HG03159 (cell line): Measurements from ENCODE around the gene SLC15A1.
A peak's percentile ranks its signal among the peaks of the same experiment; 100 is the strongest.

Experiments used
- ATAC-seq: cut with Tn5 transposase; IDR thresholded peaks from one replicate; pipeline ENCODE4 v1.9.1; 2021; ENCODE audit warnings: mild to moderate bottlenecking, moderate library complexity; ENCODE audit not compliant: unreplicated experiment

The SLC15A1 gene

GRCh38 chr13:98781470-98781869 lies 29.0 kb upstream of the SLC15A1 start:
- no peak for ATAC-seq

GRCh38 chr13:98781045-98781444 lies 28.6 kb upstream of the SLC15A1 start:
- no peak for ATAC-seq

GRCh38 chr13:98780451-98780850 lies 28.0 kb upstream of the SLC15A1 start:
- ATAC-seq, result no peak

- ATAC-seq, result no peak
Observed at GRCh38 chr13:98779695-98780094, 27.2 kb upstream of the SLC15A1 start.

GRCh38 chr13:98778749-98779148 lies 26.3 kb upstream of the SLC15A1 start:
- ATAC-seq, result no peak

GRCh38 chr13:98776644-98777043 lies 24.2 kb upstream of the SLC15A1 start:
- ATAC-seq, result no peak

- ATAC-seq, result no peak
Observed at GRCh38 chr13:98775844-98776598, 23.5 kb upstream of the SLC15A1 start.

- no peak for ATAC-seq
Observed at GRCh38 chr13:98775386-98775785, 22.9 kb upstream of the SLC15A1 start.

GRCh38 chr13:98774776-98775175 lies 22.3 kb upstream of the SLC15A1 start:
- no peak for ATAC-seq

- ATAC-seq, result no peak
Observed at GRCh38 chr13:98773921-98774320, 21.4 kb upstream of the SLC15A1 start.

GRCh38 chr13:98772794-98773452 lies 20.5 kb upstream of the SLC15A1 start:
- no peak for ATAC-seq

- ATAC-seq, result no peak
Observed at GRCh38 chr13:98771838-98772611, 19.6 kb upstream of the SLC15A1 start.

- no peak for ATAC-seq
Observed at GRCh38 chr13:98769736-98770135, 17.3 kb upstream of the SLC15A1 start.

GRCh38 chr13:98768522-98768921 lies 16.1 kb upstream of the SLC15A1 start:
- no peak for ATAC-seq

- ATAC-seq, result no peak
Observed at GRCh38 chr13:98766697-98767096, 14.2 kb upstream of the SLC15A1 start.

- no peak for ATAC-seq
Observed at GRCh38 chr13:98765996-98766519, 13.6 kb upstream of the SLC15A1 start.

GRCh38 chr13:98761986-98762616 lies 9.6 kb upstream of the SLC15A1 start:
- peak; percentile 15 for ATAC-seq

GRCh38 chr13:98761126-98761985 lies 8.9 kb upstream of the SLC15A1 start:
- ATAC-seq, result peak; percentile 65

GRCh38 chr13:98755729-98756128 lies 3.3 kb upstream of the SLC15A1 start:
- ATAC-seq, result no peak

GRCh38 chr13:98755116-98755515 lies 2.6 kb upstream of the SLC15A1 start:
- ATAC-seq, result no peak
